HG03097 (cell line): Measurements from ENCODE around the gene IL1A.

ENCODE experiments used
- ATAC-seq: cut with Tn5 transposase; IDR thresholded peaks from one replicate; pipeline ENCODE4 v1.9.1; 2021; ENCODE audit not compliant: unreplicated experiment, low FRiP score

The IL1A gene

DNA sequence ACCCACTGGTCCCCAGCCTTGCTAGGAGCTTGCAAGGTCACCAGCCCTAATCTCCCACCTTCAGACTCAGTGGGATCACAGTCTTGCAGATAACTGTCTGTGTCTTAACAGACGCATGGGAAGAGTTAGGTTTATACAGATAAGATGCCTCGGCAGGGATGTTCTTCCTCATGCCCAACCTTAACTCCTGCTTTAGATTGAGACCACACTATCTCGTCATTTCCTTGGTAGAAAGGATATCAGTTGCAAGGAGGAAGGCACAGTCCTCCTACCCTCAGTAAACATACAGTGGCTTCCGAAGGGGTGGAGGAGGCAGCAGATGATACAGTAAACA, 56.3 kb downstream of the IL1A start:
- ATAC-seq, result no peak

DNA sequence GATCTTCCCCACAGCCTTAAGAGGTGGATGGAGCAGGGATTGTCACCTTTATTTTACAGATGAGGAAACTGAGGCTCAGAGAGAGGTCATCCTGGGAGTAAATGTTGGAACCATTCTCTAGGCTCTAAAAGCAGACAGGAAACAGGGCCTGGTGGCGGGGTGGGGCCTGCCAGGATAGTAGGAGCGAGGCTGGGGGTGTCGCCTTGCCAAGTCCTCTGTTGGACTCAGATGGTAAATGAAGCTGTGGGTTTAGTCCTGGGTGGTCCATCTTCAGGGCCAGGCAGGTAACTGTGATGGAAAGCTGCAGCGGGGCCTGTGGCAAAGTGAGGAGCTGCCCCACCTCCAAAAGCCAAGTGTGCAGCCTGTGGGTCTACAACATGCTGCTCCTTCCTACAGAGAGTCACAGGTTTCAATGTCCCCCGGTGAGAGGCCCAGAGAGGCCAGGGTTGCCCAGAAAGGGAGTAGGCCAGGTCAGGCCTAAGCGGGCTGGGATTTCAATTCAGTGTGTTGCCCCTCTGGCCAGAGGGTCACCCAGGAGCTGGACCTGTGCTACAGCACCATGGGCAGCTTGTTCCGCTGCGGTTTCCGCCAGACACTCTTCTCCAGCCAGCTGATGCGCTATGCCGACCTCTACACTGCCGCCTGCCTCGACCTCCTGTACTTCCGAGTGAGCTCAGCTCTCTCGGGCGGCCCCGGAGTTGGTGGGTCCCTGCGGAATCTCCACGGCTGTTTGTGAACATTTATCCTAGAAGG, 56.8 kb downstream of the IL1A start:
- ATAC-seq, result no peak

- ATAC-seq, result peak; percentile 70
Measured at GRCh38 chr2:112726487-112727190, 57.7 kb downstream of the IL1A start.

DNA sequence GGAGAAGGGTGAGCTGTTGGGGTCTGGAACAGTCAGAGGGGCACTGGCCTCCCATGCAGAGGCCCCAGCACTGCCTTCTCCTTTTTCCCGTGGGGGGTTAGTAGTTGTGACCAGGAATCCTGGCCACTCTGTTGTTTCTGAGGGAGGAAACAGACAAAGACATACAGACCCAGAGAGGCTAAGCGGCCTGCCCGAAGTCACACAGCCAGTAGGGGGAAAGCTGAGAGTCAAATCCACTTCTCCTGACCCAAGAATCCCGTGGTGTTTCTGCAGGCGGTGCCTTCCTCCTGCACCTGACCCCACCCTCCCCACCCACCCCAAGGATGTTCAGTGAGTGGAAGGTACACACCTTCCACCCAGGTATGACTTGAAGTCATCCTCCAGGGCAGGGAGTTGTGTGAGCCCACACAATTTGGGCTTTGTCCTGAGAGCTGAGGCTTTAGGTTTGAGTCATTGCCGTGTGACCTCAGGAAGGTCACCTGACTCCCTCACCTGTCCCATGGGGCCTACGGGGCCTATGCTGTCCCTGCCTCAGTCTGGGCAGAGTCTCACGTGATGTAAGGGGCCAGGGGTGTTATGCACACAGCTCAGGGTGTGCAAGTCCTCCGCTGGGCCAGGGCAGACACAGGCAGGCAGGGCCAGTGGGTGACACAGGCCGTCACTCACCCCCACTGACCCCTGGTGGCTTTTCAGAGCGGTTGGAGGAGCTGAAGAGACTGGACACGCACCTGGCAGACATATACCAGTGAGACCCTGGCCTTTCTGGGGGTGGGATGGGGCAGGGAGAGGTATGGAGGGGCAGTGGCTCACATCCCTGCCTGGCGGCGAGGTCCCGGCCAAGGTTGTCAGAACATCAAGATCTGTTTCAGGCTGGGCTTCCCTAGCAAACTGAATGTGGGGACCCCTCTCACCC, 58.5 kb downstream of the IL1A start:
- ATAC-seq, result no peak

DNA sequence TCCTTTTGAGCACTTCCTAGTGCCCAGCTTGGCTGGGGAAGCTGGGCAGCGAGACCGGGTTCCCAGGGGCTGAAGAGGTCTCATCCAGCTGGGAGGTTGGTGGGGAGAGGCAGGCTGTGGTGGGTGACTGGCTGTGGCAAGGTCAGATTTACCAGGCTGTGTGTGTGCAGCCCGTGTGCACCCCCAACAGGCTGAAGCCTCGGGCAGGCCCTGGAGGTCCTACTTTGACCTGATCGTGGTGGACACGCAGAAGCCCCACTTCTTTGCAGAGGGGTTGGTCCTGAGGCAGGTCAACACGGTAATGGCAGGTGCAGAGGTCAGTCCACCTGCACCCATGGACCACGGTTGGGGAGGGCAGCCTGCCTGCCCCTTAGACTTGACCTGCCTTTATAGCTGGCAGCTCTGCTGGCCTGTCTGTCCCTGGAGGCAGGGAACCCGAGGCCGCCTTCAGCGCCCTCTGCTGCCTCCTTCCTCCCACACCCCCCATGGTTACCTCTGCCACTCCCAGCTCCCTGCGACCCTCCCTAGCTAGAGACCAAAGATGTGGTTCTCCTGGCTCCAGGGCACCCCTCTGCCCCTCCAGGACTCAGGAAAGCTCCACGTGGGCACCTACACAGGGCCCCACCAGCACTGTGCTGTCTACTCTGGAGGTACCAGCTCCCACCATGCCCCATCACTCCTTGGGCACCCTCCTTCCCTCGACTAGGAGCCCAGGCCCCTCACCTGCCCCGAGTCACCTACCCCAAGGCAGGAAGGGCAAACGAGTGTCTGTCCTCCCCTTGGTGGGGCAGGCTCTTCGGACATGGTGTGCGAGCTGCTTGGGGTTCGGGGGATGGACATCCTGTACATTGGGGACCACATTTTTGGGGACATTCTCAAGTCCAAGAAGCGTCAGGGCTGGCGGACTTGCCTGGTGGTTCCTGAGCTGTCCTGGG, 59.4 kb downstream of the IL1A start:
- ATAC-seq, result no peak

DNA sequence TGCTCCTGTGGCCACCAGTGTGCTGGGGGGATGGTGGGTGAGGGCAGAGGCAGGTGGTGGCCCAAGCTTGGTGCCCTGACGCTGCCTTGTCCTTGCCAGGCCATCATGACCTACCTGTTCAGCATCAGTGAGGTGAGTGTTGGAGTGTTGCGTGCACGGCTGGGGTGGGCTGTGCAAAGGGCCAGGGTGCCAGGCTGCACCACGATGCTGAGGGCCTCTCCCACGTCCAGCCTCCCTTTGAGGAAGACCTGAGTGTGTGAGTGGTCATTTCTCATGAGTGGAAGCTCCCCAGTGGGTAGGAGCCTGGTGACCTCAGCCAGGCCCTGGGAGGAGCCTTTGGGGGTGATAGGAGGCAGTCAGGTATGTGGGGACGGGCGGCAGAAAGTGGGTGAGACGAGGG, 60.3 kb downstream of the IL1A start:
- ATAC-seq, result no peak
